NOMO-1 treated with dmso at 0.1 percent for 144 hours (cell line): Measurements from ENCODE around the gene C18orf32.
"Not testable (repeated sequence)": the region's sequence is repeated elsewhere in the genome, so short reads cannot be mapped to it uniquely, and the experiment has no call there.

Source experiments
- DNase-seq: peaks from one replicate; lab custom pipeline; 2025; ENCODE audit not compliant: unreplicated experiment; lab: John Stamatoyannopoulos, UW

Gene C18orf32

DNA sequence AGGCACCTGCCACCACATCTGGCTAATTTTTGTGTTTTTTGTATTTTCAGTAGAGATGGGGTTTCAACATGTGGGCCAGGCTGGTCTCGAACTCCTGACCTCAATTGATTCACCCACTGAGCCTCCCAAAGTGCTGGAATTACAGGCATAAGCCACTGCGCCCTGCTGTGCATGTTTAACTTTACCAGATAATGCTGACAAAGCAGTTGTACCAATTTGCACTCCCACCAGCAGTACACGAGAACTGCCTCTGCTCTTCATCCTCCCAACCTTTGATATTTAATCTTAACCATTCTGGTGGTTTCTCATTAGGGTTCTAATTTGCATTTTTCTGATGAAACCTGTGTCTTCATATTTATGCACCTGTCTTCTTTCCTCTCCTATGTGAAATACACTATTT is 14.6 kb downstream of the C18orf32 start:
- DNase-seq, result no peak

GRCh38 chr18:49471532-49471931 is 15.5 kb downstream of the C18orf32 start:
- DNase-seq, result no peak

DNA sequence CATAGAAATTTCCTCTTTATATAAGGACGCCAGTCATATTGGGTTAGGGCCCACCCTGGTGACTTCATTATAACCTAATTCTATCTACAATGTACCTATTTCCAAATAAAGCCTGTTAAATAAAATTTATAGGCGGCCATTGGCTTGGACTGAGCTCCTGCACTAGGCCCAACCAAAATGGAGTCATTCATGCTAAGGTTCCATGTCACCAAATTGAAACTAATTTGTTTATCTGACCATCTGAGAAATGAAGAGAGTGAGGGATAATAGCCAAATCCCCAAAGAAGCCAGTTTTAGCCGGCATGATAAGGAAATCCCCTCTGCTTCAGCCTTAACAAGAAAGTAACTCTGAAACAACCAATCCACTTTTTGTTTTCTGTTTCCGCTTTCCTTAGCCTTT is 19.4 kb downstream of the C18orf32 start:
- no peak for DNase-seq

DNA sequence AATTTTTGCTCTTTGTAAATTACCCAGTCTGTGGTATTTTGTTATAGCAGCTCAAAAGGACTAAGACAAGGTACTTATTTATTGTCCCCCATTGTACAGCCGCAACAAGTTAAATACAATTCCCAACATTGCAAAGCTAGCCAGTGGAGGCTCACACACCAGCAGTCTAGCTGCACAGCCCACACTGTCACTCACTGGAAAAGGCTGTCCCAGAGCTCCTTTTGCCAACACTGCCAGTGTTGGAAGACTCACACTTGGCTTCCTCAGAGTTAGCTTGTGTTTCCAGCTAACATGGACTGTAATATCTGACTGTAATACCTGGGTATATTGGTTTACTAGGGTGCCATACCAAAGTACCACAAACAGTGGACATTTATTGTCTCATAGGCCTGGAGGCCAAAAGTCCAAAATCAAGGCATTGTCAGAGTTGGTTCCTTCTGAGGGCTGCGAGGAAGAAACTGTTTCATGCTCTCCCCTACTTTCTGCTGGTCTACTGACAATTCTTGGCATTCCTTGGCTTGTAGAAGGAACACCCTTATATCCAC is 19.9 kb downstream of the C18orf32 start:
- no peak for DNase-seq

- no peak for DNase-seq
Measured at GRCh38 chr18:49464718-49465598, 22.1 kb downstream of the C18orf32 start.

DNA sequence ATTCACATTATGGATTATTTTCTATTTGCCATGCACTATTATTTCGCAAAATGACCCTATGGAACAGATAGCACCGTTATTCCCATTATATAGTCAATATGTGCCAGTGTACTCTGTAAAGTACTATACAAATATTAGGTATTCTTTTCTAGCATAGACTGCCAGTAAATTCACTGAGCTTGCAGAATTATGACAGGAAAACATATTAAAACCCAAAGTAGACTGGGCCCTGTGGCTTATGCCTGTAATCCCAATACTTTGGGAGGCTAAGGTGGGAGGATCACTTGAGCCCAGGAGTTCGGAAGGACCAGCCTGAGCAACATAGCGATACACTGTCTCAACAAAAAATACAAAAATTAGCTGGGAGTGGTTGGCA is 25.4 kb downstream of the C18orf32 start:
- DNase-seq, result no peak

DNA sequence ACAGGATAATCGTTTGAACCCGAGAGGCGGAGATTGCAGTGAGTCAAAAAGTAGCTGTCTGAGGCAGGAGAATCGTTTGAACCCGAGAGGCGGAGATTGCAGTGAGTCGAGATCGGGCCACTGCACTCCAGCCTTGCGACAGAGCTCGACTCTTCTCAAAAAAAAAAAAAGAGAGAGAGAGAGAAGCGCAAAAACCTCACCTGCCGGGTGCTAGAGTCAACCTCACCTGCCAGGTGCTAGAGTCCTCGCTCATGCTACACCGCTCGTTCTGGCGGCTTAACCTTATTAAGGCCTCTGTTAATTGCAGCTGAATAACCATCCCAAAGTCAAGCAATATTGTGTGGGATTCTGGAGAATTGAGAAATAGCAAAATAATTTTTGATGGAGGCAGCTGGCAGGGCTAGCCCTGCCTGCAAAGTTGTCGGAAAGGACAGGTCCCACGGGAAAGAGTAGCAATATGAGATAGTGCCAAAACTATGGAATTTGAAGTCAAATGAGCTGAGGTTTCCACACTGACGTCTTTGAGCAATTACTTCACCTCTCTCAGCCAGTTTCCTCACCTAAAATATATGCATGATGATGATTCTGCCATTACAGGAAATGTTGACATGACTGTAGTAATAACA is 25.9 kb downstream of the C18orf32 start:
- DNase-seq, result no peak

- DNase-seq, result no peak
Measured at GRCh38 chr18:49459404-49460171, 27.4 kb downstream of the C18orf32 start.

- DNase-seq, result no peak
Measured at GRCh38 chr18:49457616-49458015, 29.4 kb downstream of the C18orf32 start.

- DNase-seq, result no peak
Measured at GRCh38 chr18:49456794-49457193, 30.2 kb downstream of the C18orf32 start.

- DNase-seq, result not testable (repeated sequence)
Measured at GRCh38 chr18:49452534-49452933, 34.5 kb downstream of the C18orf32 start.

- DNase-seq, result no peak
Measured at GRCh38 chr18:49447810-49448745, 39.0 kb downstream of the C18orf32 start.

GRCh38 chr18:49446481-49446880 is 40.6 kb downstream of the C18orf32 start:
- DNase-seq, result no peak

DNA sequence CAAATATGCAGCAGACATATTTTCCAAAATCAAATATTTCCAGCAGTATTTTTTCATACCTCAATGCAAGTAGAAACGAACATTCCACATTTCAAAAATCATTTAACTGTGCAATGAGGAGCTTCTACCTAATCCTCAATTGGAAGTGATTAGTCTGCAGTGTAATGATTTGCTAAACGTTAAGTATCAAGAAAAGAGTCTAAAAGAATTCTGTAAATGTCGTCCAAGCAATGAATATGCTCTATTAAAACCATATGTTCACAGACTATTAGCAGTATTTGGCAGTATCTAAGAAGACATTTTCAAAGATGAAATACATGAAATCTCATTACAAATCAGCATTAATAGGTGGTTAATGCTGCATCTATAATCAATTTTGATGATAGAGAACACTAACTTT is 42.5 kb downstream of the C18orf32 start:
- DNase-seq, result no peak

- no peak for DNase-seq
Measured at GRCh38 chr18:49443837-49444236, 43.2 kb downstream of the C18orf32 start.

DNA sequence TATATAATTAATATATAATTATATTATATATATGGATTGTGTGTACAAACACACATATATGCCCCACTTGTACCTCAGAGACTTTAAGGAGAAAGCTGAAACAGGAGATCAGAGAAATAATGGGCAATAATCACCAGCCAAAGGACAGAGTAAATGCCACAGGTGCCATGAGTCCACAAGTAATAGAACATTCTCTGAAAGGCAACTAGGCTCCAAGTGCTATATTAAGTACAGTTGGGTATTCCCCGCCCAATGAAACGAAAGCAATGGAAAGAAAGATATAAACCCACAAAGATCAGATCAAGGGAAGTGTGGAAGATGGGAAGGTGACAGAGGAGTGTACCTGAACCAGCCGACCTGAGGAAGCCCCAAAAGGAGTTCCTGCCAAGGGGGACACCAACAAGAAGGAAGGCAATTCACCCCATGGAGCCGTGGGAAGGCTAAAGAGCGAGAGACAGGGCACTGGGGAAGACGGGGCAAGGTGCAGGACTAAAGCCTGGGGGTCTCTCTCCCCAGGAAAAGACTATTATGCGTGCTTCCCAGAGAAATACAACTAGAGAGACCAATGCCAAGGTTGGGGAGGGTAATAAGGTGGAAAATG is 45.6 kb downstream of the C18orf32 start:
- no peak for DNase-seq

- DNase-seq, result no peak
Measured at GRCh38 chr18:49435170-49435569, 51.9 kb downstream of the C18orf32 start.

DNA sequence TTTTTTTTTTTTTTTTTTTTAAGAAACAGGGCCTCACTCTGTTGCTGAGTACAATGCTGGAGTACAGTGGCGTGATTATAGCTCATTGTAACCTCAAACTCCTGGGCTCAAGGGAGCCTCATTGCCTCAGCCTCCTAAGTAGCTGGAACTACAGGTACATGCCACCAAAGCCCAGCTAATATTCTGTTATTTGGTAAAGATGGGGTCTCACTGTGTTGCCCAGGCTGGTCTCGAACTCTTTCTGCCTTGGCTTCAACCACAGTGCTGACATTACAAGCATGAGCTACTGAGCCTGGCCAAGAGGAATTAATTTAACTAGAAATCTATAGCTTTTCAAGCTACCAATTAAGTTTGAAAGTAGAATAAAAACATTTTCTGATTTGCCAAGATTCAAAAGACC is 54.4 kb downstream of the C18orf32 start:
- DNase-seq, result no peak

- no peak for DNase-seq
Measured at GRCh38 chr18:49431165-49431962, 55.7 kb downstream of the C18orf32 start.
